ENCODE measurements around the gene RAB40C.

Gene RAB40C

GRCh38 chr16:553601-554296 lies 36.1 kb upstream of the RAB40C start:
- Histone ChIP-seq H3K9me3 (ENCODE audit: control insufficient read depth, low read length) (no peaks in the 10 kb centered on the region), H3K4me3 (ENCODE audit: extremely low read depth, insufficient read depth, low read length, poor library complexity, severe bottlenecking) (no peak overlapping the region), H3K36me3 (ENCODE audit: control insufficient read depth, insufficient read depth, low read length) (peaks cover 21% of the 10 kb centered on the region), H3K4me1 (ENCODE audit: control insufficient read depth, insufficient read depth, low read length, poor library complexity, severe bottlenecking) (peaks cover 10% of the 10 kb centered on the region), H3K27ac (ENCODE audit: low read depth, low read length, severe bottlenecking) (no peak overlapping the region)
- 96 to 97% methylated on average over 25 to 30 of the region's 33 CpGs for WGBS, 2 experiments (ENCODE audit: insufficient coverage in 2 of 2)

GRCh38 chr16:554297-554621 lies 35.6 kb upstream of the RAB40C start:
- H3K27ac ChIP-seq (ENCODE audit: low read depth, low read length, severe bottlenecking) = no peak overlapping the region
- H3K9me3 ChIP-seq (ENCODE audit: control insufficient read depth, low read length) = no peaks in the 10 kb centered on the region
- H3K4me3 ChIP-seq (ENCODE audit: extremely low read depth, insufficient read depth, low read length, poor library complexity, severe bottlenecking) = no peak overlapping the region
- H3K4me1 ChIP-seq (ENCODE audit: control insufficient read depth, insufficient read depth, low read length, poor library complexity, severe bottlenecking) = peaks cover 10% of the 10 kb centered on the region
- peaks cover 21% of the 10 kb centered on the region for H3K36me3 ChIP-seq (ENCODE audit: control insufficient read depth, insufficient read depth, low read length)
- 77 to 90% methylated on average over 11 of the region's 11 CpGs for WGBS, 2 experiments (ENCODE audit: insufficient coverage in 2 of 2)

GRCh38 chr16:554640-555365 lies 35.1 kb upstream of the RAB40C start:
- WGBS, 2 experiments (ENCODE audit: insufficient coverage in 2 of 2) = 89 to 90% methylated on average over 46 to 51 of the region's 54 CpGs
- H3K9me3 ChIP-seq (ENCODE audit: control insufficient read depth, low read length) = no peaks in the 10 kb centered on the region
- H3K4me3 ChIP-seq (ENCODE audit: extremely low read depth, insufficient read depth, low read length, poor library complexity, severe bottlenecking) = no peak overlapping the region
- peaks cover 16% of the 10 kb centered on the region for H3K36me3 ChIP-seq (ENCODE audit: control insufficient read depth, insufficient read depth, low read length)
- no peak overlapping the region for H3K27ac ChIP-seq (ENCODE audit: low read depth, low read length, severe bottlenecking)
- peaks cover 10% of the 10 kb centered on the region for H3K4me1 ChIP-seq (ENCODE audit: control insufficient read depth, insufficient read depth, low read length, poor library complexity, severe bottlenecking)

GRCh38 chr16:555528-556473 lies 34.1 kb upstream of the RAB40C start:
- H3K4me1 ChIP-seq (ENCODE audit: control insufficient read depth, insufficient read depth, low read length, poor library complexity, severe bottlenecking) = peaks cover 10% of the 10 kb centered on the region
- no peak overlapping the region for H3K4me3 ChIP-seq (ENCODE audit: extremely low read depth, insufficient read depth, low read length, poor library complexity, severe bottlenecking)
- no peaks in the 10 kb centered on the region for H3K9me3 ChIP-seq (ENCODE audit: control insufficient read depth, low read length)
- 88 to 92% methylated on average over 20 to 27 of the region's 32 CpGs for WGBS, 2 experiments (ENCODE audit: insufficient coverage in 2 of 2)
- peaks cover 14% of the 10 kb centered on the region for H3K36me3 ChIP-seq (ENCODE audit: control insufficient read depth, insufficient read depth, low read length)
- H3K27ac ChIP-seq (ENCODE audit: low read depth, low read length, severe bottlenecking) = no peak overlapping the region

GRCh38 chr16:556474-557173 lies 33.2 kb upstream of the RAB40C start:
- H3K4me3 ChIP-seq (ENCODE audit: extremely low read depth, insufficient read depth, low read length, poor library complexity, severe bottlenecking) = no peak overlapping the region
- H3K9me3 ChIP-seq (ENCODE audit: control insufficient read depth, low read length) = no peaks in the 10 kb centered on the region
- H3K36me3 ChIP-seq (ENCODE audit: control insufficient read depth, insufficient read depth, low read length) = peaks cover 13% of the 10 kb centered on the region
- peaks cover 10% of the 10 kb centered on the region for H3K4me1 ChIP-seq (ENCODE audit: control insufficient read depth, insufficient read depth, low read length, poor library complexity, severe bottlenecking)
- H3K27ac ChIP-seq (ENCODE audit: low read depth, low read length, severe bottlenecking) = no peak overlapping the region
- WGBS, 2 experiments (ENCODE audit: insufficient coverage in 2 of 2) = 89 to 91% methylated on average over 26 to 32 of the region's 32 CpGs

- H3K4me3 ChIP-seq (ENCODE audit: extremely low read depth, insufficient read depth, low read length, poor library complexity, severe bottlenecking) = no peak overlapping the region
- 89 to 93% methylated on average over 17 to 22 of the region's 23 CpGs for WGBS, 2 experiments (ENCODE audit: insufficient coverage in 2 of 2)
Measured at GRCh38 chr16:557463-558297, 32.2 kb upstream of the RAB40C start.

GRCh38 chr16:558298-559020 lies 31.4 kb upstream of the RAB40C start:
- Histone ChIP-seq H3K36me3 (ENCODE audit: control insufficient read depth, insufficient read depth, low read length) (peaks cover 4% of the 10 kb centered on the region), H3K27ac (ENCODE audit: low read depth, low read length, severe bottlenecking) (no peak overlapping the region), H3K9me3 (ENCODE audit: control insufficient read depth, low read length) (no peaks in the 10 kb centered on the region), H3K4me3 (ENCODE audit: extremely low read depth, insufficient read depth, low read length, poor library complexity, severe bottlenecking) (no peak overlapping the region), H3K4me1 (ENCODE audit: control insufficient read depth, insufficient read depth, low read length, poor library complexity, severe bottlenecking) (peaks cover 10% of the 10 kb centered on the region)
- WGBS, 2 experiments (ENCODE audit: insufficient coverage in 2 of 2) = 81 to 85% methylated on average over 15 to 20 of the region's 22 CpGs

More at GRCh38 chr16:557463-558297, 32.2 kb upstream of the RAB40C start:
- Histone ChIP-seq H3K9me3 (ENCODE audit: control insufficient read depth, low read length) (no peaks in the 10 kb centered on the region), H3K36me3 (ENCODE audit: control insufficient read depth, insufficient read depth, low read length) (peaks cover 4% of the 10 kb centered on the region), H3K4me1 (ENCODE audit: control insufficient read depth, insufficient read depth, low read length, poor library complexity, severe bottlenecking) (peaks cover 10% of the 10 kb centered on the region), H3K27ac (ENCODE audit: low read depth, low read length, severe bottlenecking) (no peak overlapping the region)

GRCh38 chr16:559021-559380 lies 30.9 kb upstream of the RAB40C start:
- Histone ChIP-seq H3K4me1 (ENCODE audit: control insufficient read depth, insufficient read depth, low read length, poor library complexity, severe bottlenecking) (peaks cover 9% of the 10 kb centered on the region), H3K36me3 (ENCODE audit: control insufficient read depth, insufficient read depth, low read length) (no peaks in the 10 kb centered on the region), H3K27ac (ENCODE audit: low read depth, low read length, severe bottlenecking) (no peak overlapping the region), H3K9me3 (ENCODE audit: control insufficient read depth, low read length) (no peaks in the 10 kb centered on the region), H3K4me3 (ENCODE audit: extremely low read depth, insufficient read depth, low read length, poor library complexity, severe bottlenecking) (no peak overlapping the region)
- 85 to 88% methylated on average over 13 of the region's 15 CpGs for WGBS, 2 experiments (ENCODE audit: insufficient coverage in 2 of 2)

GRCh38 chr16:559411-560203 lies 30.3 kb upstream of the RAB40C start:
- no peak overlapping the region for H3K27ac ChIP-seq (ENCODE audit: low read depth, low read length, severe bottlenecking)
- H3K9me3 ChIP-seq (ENCODE audit: control insufficient read depth, low read length) = no peaks in the 10 kb centered on the region
- peaks cover 4% of the 10 kb centered on the region for H3K4me1 ChIP-seq (ENCODE audit: control insufficient read depth, insufficient read depth, low read length, poor library complexity, severe bottlenecking)
- no peaks in the 10 kb centered on the region for H3K36me3 ChIP-seq (ENCODE audit: control insufficient read depth, insufficient read depth, low read length)
- H3K4me3 ChIP-seq (ENCODE audit: extremely low read depth, insufficient read depth, low read length, poor library complexity, severe bottlenecking) = no peak overlapping the region
- 14 to 17% methylated on average over 37 to 51 of the region's 62 CpGs for WGBS, 2 experiments (ENCODE audit: insufficient coverage in 2 of 2)

Data from mesodermal cell (in vitro differentiated cells).